Activated T-cell treated with anti-CD3 and anti-CD28 coated beads, Interleukin-2, amount 50 U/mL, for 1 hour (primary cell): Measurements from ENCODE around the gene BBS4.
A peak's percentile ranks its signal among the peaks of the same experiment; 100 is the strongest.
"Not testable (repeated sequence)": the region's sequence is repeated elsewhere in the genome, so short reads cannot be mapped to it uniquely, and the experiment has no call there.

Source experiments
- DNase-seq: peaks from one replicate; pipeline ENCODE4 v3.0.0-alpha.2; 2020

BBS4 gene

GRCh38 chr15:72685925-72686794 lies at the start of gene BBS4, which contains the start of gene HIGD2B:
BBS4 (plus strand) TSS chr15:72686207; CDS start chr15:72686228, 21 bp downstream.
HIGD2B (minus strand) TSS chr15:72686182; CDS start chr15:72676374, 9,808 bp downstream.
- DNase-seq: peak; percentile 86

- DNase-seq: peak; percentile 41
Observed at GRCh38 chr15:72636519-72637282, 49.3 kb upstream of the BBS4 start.

- not testable (repeated sequence) for DNase-seq
Observed at GRCh38 chr15:72639759-72640483, 46.1 kb upstream of the BBS4 start.

GRCh38 chr15:72642271-72642670 lies 43.7 kb upstream of the BBS4 start:
- not testable (repeated sequence) for DNase-seq

- DNase-seq: not testable (repeated sequence)
Observed at GRCh38 chr15:72648631-72649253, 37.3 kb upstream of the BBS4 start.

GRCh38 chr15:72654397-72654796 lies 31.6 kb upstream of the BBS4 start, which contains the start of gene GOLGA6B:
GOLGA6B (plus strand) TSS chr15:72654697; CDS start chr15:72654738, 41 bp downstream.
- not testable (repeated sequence) for DNase-seq

- not testable (repeated sequence) for DNase-seq
Observed at GRCh38 chr15:72656014-72656413, 30.0 kb upstream of the BBS4 start.

GRCh38 chr15:72661081-72661480 lies 24.9 kb upstream of the BBS4 start:
- DNase-seq: not testable (repeated sequence)

- DNase-seq: not testable (repeated sequence)
Observed at GRCh38 chr15:72663931-72664330, 22.1 kb upstream of the BBS4 start.

- DNase-seq: not testable (repeated sequence)
Observed at GRCh38 chr15:72665706-72666105, 20.3 kb upstream of the BBS4 start.

GRCh38 chr15:72669803-72670202 lies 16.2 kb upstream of the BBS4 start:
- not testable (repeated sequence) for DNase-seq

- DNase-seq: peak; percentile 74
Observed at GRCh38 chr15:72670656-72671352, 15.2 kb upstream of the BBS4 start.

GRCh38 chr15:72671525-72671924 lies 14.5 kb upstream of the BBS4 start:
- no peak for DNase-seq

- DNase-seq: no peak
Observed at GRCh38 chr15:72676838-72677237, 9.2 kb upstream of the BBS4 start.

- DNase-seq: no peak
Observed at GRCh38 chr15:72680931-72681330, 5.1 kb upstream of the BBS4 start.

GRCh38 chr15:72682772-72683171 lies 3.2 kb upstream of the BBS4 start:
- DNase-seq: no peak

GRCh38 chr15:72685301-72685924 lies 594 bp upstream of the BBS4 start:
- DNase-seq: no peak

- no peak for DNase-seq
Observed at GRCh38 chr15:72688697-72689096, 2.7 kb downstream of the BBS4 start.

GRCh38 chr15:72690938-72691337 lies 4.9 kb downstream of the BBS4 start:
- no peak for DNase-seq

GRCh38 chr15:72698938-72699337 lies 12.9 kb downstream of the BBS4 start:
- DNase-seq: no peak

GRCh38 chr15:72700076-72700475 lies 14.1 kb downstream of the BBS4 start:
- no peak for DNase-seq
